ENCODE measurements around the gene CHRNG.

Gene CHRNG

DNA sequence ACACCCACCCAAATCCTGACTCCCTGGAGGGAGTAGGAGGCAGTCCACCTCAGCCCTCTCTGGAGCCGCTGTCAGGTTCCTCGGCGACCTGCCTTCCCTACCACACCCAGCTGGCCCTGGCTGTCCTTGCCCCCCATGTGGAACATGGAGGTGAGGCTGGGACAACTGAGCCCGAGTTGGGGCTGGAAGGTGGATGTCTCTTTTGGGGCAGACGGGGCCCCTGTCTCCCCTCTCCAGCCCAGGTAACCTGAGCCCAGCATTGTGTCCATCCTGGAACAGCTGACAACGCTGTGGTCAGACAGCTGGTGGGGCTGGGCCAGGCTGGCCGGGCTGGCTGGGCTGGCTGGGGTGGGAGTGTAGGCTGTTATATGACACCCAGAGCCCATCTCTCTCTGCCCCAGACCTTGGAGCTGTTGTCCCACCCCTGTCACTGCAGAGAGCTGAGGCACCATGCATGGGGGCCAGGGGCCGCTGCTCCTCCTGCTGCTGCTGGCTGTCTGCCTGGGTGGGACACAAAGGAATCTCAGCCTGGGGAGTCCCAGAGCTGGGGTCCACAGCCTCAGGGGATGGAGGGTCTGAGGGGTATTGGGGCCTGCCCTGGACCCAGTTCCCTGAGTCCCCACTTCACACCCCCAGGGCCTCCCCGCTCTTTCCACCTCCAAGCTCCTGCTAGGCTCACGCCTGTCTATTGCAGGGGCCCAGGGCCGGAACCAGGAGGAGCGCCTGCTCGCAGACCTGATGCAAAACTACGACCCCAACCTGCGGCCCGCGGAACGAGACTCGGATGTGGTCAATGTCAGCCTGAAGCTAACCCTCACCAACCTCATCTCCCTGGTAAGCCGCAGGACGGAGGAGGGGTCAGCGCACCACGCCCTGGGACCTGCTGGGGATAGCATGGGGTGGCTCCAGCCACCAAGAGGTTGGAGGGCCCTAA, at the start of gene CHRNG:
Gene CHRNG, plus strand, starts transcription at position 395 of the 934 bp plus-strand sequence. Its CDS starts 56 bp downstream, at position 451.
- Histone ChIP-seq H3K36me3 (ENCODE audit: low read depth) (no peaks in the 10 kb centered on the region), H3K4me3 (ENCODE audit: severe bottlenecking) (no peak within 1 kb of the TSS), H3K4me1 (ENCODE audit: insufficient read depth, poor library complexity, severe bottlenecking) (no peaks in the 10 kb centered on the region), H3K27me3 (ENCODE audit: insufficient read depth, poor library complexity, severe bottlenecking) (no peaks in the 10 kb centered on the region), H3K27ac (ENCODE audit: poor library complexity, severe bottlenecking) (no peak within 1 kb of the TSS), H3K9me3 (ENCODE audit: severe bottlenecking) (no peaks in the 10 kb centered on the region)
- 0 out of 3 replicates have a peak, but pooled peaks have one; percentile 5 for ATAC-seq (ENCODE audit: low read depth)
- DNase-seq (ENCODE audit: low spot score), result no peak
- TF ChIP-seq, protein P1, sequence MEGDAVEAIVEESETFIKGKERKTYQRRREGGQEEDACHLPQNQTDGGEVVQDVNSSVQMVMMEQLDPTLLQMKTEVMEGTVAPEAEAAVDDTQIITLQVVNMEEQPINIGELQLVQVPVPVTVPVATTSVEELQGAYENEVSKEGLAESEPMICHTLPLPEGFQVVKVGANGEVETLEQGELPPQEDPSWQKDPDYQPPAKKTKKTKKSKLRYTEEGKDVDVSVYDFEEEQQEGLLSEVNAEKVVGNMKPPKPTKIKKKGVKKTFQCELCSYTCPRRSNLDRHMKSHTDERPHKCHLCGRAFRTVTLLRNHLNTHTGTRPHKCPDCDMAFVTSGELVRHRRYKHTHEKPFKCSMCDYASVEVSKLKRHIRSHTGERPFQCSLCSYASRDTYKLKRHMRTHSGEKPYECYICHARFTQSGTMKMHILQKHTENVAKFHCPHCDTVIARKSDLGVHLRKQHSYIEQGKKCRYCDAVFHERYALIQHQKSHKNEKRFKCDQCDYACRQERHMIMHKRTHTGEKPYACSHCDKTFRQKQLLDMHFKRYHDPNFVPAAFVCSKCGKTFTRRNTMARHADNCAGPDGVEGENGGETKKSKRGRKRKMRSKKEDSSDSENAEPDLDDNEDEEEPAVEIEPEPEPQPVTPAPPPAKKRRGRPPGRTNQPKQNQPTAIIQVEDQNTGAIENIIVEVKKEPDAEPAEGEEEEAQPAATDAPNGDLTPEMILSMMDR (IDR thresholded peaks at IDR 0.05; ENCODE audit: poor library complexity, severe bottlenecking), result no peak

DNA sequence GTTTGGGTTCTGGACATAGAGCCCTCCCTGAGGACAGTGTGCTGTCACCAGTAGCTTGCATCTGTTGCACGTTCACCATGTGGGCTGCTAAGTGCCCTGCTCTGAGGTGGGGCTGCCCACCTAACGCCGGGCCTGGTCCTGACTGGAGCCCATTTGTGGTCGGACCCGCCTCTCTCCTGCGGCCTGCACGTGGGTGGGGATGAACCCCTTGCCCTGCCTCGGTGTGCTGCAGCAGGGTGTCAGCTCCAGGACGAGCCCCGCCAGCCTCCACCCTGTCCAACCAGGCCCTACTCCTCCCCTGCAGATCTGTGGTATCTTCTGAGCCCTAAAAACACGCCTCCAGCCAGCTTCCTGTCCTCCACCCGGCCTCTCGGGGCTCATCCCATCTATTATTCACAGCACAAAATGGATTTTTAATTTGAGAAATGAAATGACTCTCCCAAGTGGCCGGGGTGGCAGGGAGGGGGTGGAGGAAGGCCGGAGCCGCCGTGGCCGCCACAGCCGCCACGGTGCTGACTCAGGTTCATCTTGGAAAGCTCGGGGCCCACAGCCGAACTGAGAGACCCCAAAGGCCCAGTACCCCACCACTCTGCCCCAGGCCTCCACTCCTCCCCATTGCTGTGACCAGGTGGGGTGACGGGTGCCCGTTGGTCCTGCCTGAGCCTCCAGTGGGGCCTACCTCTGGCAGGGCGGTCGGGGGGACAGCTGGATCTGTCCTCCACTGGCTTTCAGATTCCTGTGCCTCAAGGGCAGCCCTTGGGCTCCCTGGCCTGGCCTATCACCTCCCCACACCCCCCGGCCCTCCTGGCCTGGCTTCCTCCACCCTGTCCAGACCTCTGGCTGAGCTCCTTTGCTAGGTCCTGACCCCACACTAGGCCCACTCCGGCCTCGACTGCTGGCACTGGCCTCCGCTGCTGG, 49.0 kb upstream of the CHRNG start:
- DNase-seq (ENCODE audit: low spot score) (peak; percentile 60), ATAC-seq (ENCODE audit: low read depth) (no peak)
- H3K27me3 ChIP-seq (ENCODE audit: insufficient read depth, poor library complexity, severe bottlenecking), result peaks cover 35% of the 10 kb centered on the region
- H3K9me3 ChIP-seq (ENCODE audit: severe bottlenecking), result no peaks in the 10 kb centered on the region
- no peak overlapping the region for H3K4me3 ChIP-seq (ENCODE audit: severe bottlenecking)
- H3K27ac ChIP-seq (ENCODE audit: poor library complexity, severe bottlenecking), result no peak overlapping the region
- no peaks in the 10 kb centered on the region for H3K36me3 ChIP-seq (ENCODE audit: low read depth)
- H3K4me1 ChIP-seq (ENCODE audit: insufficient read depth, poor library complexity, severe bottlenecking), result no peaks in the 10 kb centered on the region
- TF ChIP-seq, protein P1 (IDR thresholded peaks at IDR 0.05; ENCODE audit: poor library complexity, severe bottlenecking), result no peak

DNA sequence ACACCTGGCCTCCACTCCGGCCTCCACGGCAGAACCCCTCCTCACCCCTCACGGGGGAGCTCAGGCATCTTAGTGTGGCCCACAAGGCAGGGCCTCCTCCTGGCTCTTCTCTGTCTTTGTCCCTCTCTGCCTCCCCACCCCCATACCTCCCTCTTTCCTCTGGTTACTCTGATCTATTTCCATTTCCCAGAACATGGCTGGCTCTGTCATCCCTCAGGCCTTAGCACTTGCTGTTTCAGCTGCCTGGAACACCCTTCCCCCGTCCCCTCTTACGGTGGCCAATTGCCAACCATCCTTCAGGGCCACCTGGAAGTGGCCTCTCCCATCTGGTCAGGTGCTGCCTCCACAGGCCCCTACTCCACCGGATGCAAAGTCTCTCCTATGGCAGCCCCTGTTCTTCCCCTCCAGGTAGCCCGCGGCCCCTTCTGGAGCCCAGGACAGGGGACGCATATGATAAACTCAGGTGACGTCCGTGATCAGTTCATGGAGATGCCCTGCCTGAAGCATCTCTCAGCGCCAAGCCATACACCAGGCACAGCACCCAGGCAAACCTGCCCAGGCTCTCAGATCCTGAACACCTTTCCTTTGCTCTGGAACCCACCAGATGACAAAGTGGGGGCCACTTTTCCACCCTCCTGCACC, 48.2 kb upstream of the CHRNG start:
- Histone ChIP-seq H3K9me3 (ENCODE audit: severe bottlenecking) (no peaks in the 10 kb centered on the region), H3K4me1 (ENCODE audit: insufficient read depth, poor library complexity, severe bottlenecking) (no peaks in the 10 kb centered on the region), H3K27ac (ENCODE audit: poor library complexity, severe bottlenecking) (no peak overlapping the region), H3K4me3 (ENCODE audit: severe bottlenecking) (no peak overlapping the region), H3K36me3 (ENCODE audit: low read depth) (no peaks in the 10 kb centered on the region), H3K27me3 (ENCODE audit: insufficient read depth, poor library complexity, severe bottlenecking) (peaks cover 27% of the 10 kb centered on the region)
- DNase-seq (ENCODE audit: low spot score), result peak; percentile 23
- TF ChIP-seq, protein P1 (IDR thresholded peaks at IDR 0.05; ENCODE audit: poor library complexity, severe bottlenecking), result no peak
- ATAC-seq (ENCODE audit: low read depth), result no peak

- Histone ChIP-seq H3K4me1 (ENCODE audit: insufficient read depth, poor library complexity, severe bottlenecking) (no peaks in the 10 kb centered on the region), H3K36me3 (ENCODE audit: low read depth) (no peaks in the 10 kb centered on the region), H3K27me3 (ENCODE audit: insufficient read depth, poor library complexity, severe bottlenecking) (peaks cover 16% of the 10 kb centered on the region), H3K4me3 (ENCODE audit: severe bottlenecking) (no peak overlapping the region), H3K27ac (ENCODE audit: poor library complexity, severe bottlenecking) (no peak overlapping the region), H3K9me3 (ENCODE audit: severe bottlenecking) (no peaks in the 10 kb centered on the region)
- DNase-seq (ENCODE audit: low spot score) (peak; percentile 24), ATAC-seq (ENCODE audit: low read depth) (no peak)
- TF ChIP-seq, protein P1 (IDR thresholded peaks at IDR 0.05; ENCODE audit: poor library complexity, severe bottlenecking), result no peak
Observed at GRCh38 chr2:232492236-232492848, 47.1 kb upstream of the CHRNG start.
